ENCODE measurements around the gene FGR. TPM values are rescaled to one million over a fixed set of nuclear protein-coding genes. Genes with fewer than 3 reads are reported as not detected.
A peak's percentile ranks its signal among the peaks of the same experiment; 100 is the strongest.

Gene FGR
- total RNA-seq, 2 donors from 2014 or later = 4.0 to 10.8 TPM

- TF ChIP-seq POLR2AphosphoS5 (IDR thresholded peaks at IDR 0.05) = peak; percentile 59
- TF ChIP-seq POLR2A (IDR thresholded peaks at IDR 0.05) = no peak
- peak; percentile 69 to 92 (median 84) for TF ChIP-seq CTCF (IDR thresholded peaks at IDR 0.05)
- Histone ChIP-seq H3K27me3 (replicated peaks; ENCODE audit: insufficient read depth) (no peaks in the 10 kb centered on the region), H3K9me3 (no peaks in the 10 kb centered on the region), H3K4me1 (replicated peaks) (peaks cover 9% of the 10 kb centered on the region), H3K36me3 (no peaks in the 10 kb centered on the region), H3K4me3 (no peak overlapping the region), H3K27ac (no peak overlapping the region)
- peak; percentile 48 for DNase-seq (ENCODE audit: low spot score)
- intact Hi-C loops (cut with DNase I) = loop anchor here (2.0 kb wide), 1 partner anchor 205 kb away; no protein-coding TSS in a partner anchor
- 10% methylated on average over 11 of the region's 11 CpGs for WGBS
These were observed 28.9 kb downstream of the FGR start for GRCh38 chr1:27605796-27606707.

- intact Hi-C loops (cut with DNase I) = loop anchor here (2.0 kb wide), 1 partner anchor 205 kb away; no protein-coding TSS in a partner anchor
- Histone ChIP-seq H3K27ac (no peak overlapping the region), H3K36me3 (no peaks in the 10 kb centered on the region), H3K4me3 (no peak overlapping the region), H3K27me3 (replicated peaks; ENCODE audit: insufficient read depth) (no peaks in the 10 kb centered on the region), H3K9me3 (no peaks in the 10 kb centered on the region), H3K4me1 (replicated peaks) (peaks cover 9% of the 10 kb centered on the region)
- TF ChIP-seq POLR2A (IDR thresholded peaks at IDR 0.05) (no peak), POLR2AphosphoS5 (IDR thresholded peaks at IDR 0.05) (no peak), CTCF (IDR thresholded peaks at IDR 0.05) (no peak)
- no peak for DNase-seq (ENCODE audit: low spot score)
- WGBS = 77% methylated on average over 7 of the region's 7 CpGs
These were observed 29.7 kb downstream of the FGR start for GRCh38 chr1:27605300-27605766.

GRCh38 chr1:27604579-27605299 is 30.2 kb downstream of the FGR start:
- no peaks in the 10 kb centered on the region for H3K9me3 ChIP-seq
- H3K4me1 ChIP-seq (replicated peaks) = peaks cover 9% of the 10 kb centered on the region
- peak overlapping the region; percentile 93 to 96 for H3K27ac ChIP-seq
- WGBS = 50% methylated on average over 21 of the region's 21 CpGs
- intact Hi-C loops (cut with DNase I) = loop anchor here (2.0 to 5.0 kb wide), 4 partner anchors 112 to 302 kb away; partner anchors contain the start of gene WASF2
- no peak for DNase-seq (ENCODE audit: low spot score)
- no peaks in the 10 kb centered on the region for H3K36me3 ChIP-seq
- no peaks in the 10 kb centered on the region for H3K27me3 ChIP-seq (replicated peaks; ENCODE audit: insufficient read depth)
- H3K4me3 ChIP-seq = peak overlapping the region; percentile 76 to 90
- TF ChIP-seq POLR2AphosphoS5 (IDR thresholded peaks at IDR 0.05) (no peak), CTCF (IDR thresholded peaks at IDR 0.05) (no peak), POLR2A (IDR thresholded peaks at IDR 0.05) (no peak)

GRCh38 chr1:27603681-27604578 is 31.1 kb downstream of the FGR start, which contains the start of gene AHDC1:
Gene AHDC1, minus strand, starts transcription at chr1:27604144. Its CDS starts 52,029 bp downstream, at chr1:27552115.
- peak within 1 kb of the TSS; percentile 76 to 90 for H3K4me3 ChIP-seq
- intact Hi-C loops (cut with DNase I) = loop anchor here (2.0 to 5.0 kb wide), 5 partner anchors 35 to 302 kb away; partner anchors contain the start of gene WASF2
- WGBS = under 1% methylated on average over 61 of the region's 74 CpGs

More at GRCh38 chr1:27603681-27604578, 31.1 kb downstream of the FGR start, which contains the start of gene AHDC1:
- Histone ChIP-seq H3K4me1 (replicated peaks) (peaks cover 9% of the 10 kb centered on the region), H3K27ac (peak within 1 kb of the TSS; percentile 93 to 96), H3K36me3 (no peaks in the 10 kb centered on the region), H3K9me3 (no peaks in the 10 kb centered on the region), H3K27me3 (replicated peaks; ENCODE audit: insufficient read depth) (no peaks in the 10 kb centered on the region)
- peak; percentile 89 for TF ChIP-seq POLR2AphosphoS5 (IDR thresholded peaks at IDR 0.05)
- TF ChIP-seq POLR2A (IDR thresholded peaks at IDR 0.05) = peak; percentile 95
- TF ChIP-seq CTCF (IDR thresholded peaks at IDR 0.05) = peak; percentile 19 to 61 (median 48)
- peak; percentile 94 for DNase-seq (ENCODE audit: low spot score)
